ENCODE measurements around the gene RALGPS1.

- TF ChIP-seq, protein P1, sequence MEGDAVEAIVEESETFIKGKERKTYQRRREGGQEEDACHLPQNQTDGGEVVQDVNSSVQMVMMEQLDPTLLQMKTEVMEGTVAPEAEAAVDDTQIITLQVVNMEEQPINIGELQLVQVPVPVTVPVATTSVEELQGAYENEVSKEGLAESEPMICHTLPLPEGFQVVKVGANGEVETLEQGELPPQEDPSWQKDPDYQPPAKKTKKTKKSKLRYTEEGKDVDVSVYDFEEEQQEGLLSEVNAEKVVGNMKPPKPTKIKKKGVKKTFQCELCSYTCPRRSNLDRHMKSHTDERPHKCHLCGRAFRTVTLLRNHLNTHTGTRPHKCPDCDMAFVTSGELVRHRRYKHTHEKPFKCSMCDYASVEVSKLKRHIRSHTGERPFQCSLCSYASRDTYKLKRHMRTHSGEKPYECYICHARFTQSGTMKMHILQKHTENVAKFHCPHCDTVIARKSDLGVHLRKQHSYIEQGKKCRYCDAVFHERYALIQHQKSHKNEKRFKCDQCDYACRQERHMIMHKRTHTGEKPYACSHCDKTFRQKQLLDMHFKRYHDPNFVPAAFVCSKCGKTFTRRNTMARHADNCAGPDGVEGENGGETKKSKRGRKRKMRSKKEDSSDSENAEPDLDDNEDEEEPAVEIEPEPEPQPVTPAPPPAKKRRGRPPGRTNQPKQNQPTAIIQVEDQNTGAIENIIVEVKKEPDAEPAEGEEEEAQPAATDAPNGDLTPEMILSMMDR (IDR thresholded peaks at IDR 0.05 in 4 of 5, conservative IDR thresholded peaks at IDR 0.05 in 1 of 5), result no peak
- TF ChIP-seq POLR2A (IDR thresholded peaks at IDR 0.05), result no peak
Measured at GRCh38 chr9:127092041-127092608, 177.5 kb downstream of the RALGPS1 start.

Data from gastrocnemius medialis (tissue), 4 donors.